ENCODE results near the gene PCSK6.

The PCSK6 gene

GRCh38 chr15:101276501-101277037, 212.9 kb downstream of the PCSK6 start:
- no peak for DNase-seq (ENCODE audit: low spot score)

DNA sequence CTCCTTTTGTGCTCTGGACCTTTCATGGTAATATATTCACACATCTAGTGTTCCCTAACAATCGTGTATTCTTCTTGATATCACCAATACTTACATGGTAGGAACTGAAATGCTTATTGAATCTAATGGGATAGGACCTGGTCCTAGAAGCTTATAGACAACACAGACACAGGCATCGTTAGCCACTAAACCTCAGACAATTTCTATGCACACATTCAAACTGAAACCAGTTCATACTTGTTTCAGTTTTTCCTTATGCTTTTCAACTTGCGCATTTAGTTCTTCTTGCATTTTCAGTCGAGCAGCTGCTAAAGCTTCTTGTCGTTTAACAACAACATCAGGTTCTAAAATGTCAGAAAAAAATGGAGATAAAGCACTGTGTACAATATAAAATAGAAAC, 214.5 kb downstream of the PCSK6 start:
- no peak for DNase-seq (ENCODE audit: low spot score)

- DNase-seq (ENCODE audit: low spot score), result no peak
Observed at GRCh38 chr15:101273534-101273933, 216.0 kb downstream of the PCSK6 start.

GRCh38 chr15:101272584-101272983, 216.9 kb downstream of the PCSK6 start:
- no peak for DNase-seq (ENCODE audit: low spot score)

DNA sequence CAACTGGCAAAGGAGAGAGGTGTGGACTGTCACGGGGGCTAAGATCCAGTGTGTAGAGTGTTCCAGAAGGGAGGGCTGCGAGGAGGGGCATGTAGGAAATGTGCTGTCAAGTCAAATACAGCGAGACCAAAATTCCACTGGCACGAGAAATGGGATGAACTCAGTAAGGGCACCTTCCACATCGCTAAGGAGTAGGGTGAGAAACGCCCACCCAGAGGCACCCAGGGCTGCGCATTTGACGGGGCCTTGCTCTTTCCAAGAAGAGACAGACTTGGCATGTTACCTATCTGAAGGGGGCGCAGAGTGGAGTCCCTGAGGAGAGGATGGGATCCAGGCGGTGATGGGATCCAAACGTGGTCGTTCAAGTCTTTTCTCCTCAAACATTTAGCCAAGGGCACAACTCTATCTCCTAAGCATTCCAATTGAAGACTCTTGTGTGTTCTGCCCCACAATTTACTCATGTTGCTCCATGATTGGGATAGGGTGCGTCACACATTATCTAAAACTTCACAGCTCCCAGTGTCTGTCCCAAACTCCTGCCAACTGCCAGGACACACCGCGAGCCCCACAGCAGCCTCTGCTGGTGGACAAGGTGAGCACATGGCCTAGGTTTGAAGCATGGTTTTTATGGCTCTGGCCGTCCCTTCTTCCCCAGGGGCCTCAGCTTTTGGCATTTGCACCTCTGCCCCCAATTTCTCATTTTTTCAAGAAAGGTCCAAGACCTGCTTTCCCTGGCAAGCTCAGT, 219.9 kb downstream of the PCSK6 start:
- no peak for DNase-seq (ENCODE audit: low spot score)

DNA sequence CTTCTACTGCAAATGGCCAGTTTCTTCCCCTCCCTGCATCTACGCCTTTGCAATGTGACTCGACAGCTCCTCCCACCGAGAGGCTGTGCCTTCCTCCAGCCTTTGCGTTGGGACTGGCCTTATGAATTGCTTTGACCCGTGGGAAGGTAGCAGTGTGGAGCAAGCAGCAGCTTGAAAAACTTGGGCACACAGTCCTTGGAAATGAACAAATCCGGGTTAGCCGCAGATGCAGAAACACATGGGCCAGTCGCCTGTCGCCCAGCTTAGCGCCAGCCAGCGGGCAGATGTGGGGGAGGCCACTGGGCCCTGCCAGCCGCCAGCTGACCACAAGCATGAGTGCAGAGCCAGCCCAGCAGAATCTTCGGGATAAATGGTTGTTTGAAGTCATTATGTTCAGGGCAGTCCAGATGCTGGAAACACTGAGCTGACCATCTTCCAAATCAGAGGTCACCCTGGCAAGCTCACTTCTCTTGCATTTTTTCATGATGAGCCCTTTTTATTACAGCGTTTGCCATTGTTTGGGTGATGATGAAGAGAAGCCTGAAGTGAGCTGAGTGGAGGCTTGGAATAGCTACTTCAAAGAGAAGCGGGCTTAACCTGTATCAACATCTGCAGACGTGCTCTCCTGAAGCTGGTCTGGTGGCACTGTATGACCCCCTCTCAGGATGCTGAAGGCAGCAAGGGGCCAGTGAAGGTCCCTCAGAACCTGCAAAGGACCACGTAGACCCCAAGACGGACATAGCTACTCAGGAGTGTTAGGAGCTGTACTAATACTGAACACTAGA, 222.0 kb downstream of the PCSK6 start:
- DNase-seq (ENCODE audit: low spot score), result peak; percentile 85

GRCh38 chr15:101266787-101267186, 222.7 kb downstream of the PCSK6 start:
- DNase-seq (ENCODE audit: low spot score), result no peak

GRCh38 chr15:101266034-101266433, 223.5 kb downstream of the PCSK6 start:
- DNase-seq (ENCODE audit: low spot score), result no peak

DNA sequence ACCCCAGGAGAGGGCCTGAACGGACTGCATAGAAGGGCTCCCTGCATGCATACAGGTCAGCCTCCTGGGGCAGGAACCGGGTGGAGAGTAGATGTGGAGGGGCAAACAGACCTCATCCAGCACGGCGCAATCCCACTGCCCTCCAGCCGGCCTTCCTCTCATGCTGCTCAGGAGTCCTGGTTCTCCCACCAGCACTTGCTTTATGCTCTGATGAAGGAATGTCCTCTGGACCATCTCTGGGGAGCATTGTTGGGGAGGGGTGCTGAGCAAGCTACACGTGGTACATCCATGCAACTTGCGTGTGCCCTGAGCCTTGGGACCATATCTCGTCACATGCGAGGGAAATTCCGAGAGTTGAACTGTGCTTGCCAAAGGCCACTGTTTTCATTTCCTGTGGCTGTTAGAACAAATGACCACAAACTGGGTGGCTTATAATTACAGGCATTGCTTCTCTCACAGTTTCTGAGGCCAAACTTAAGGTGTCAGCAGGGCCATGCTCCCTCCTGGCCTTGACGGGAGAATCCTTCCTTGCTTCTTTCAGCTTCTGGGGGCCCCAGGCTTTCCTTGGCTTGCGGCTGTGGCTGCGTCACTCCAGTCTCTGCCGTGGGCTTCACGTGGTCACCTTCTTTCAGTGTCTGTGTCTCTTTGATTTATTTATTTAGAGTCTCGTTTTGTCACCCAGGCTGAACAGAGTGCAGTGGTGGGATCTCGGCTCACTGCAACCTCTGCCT, 224.4 kb downstream of the PCSK6 start:
- DNase-seq (ENCODE audit: low spot score), result no peak

DNA sequence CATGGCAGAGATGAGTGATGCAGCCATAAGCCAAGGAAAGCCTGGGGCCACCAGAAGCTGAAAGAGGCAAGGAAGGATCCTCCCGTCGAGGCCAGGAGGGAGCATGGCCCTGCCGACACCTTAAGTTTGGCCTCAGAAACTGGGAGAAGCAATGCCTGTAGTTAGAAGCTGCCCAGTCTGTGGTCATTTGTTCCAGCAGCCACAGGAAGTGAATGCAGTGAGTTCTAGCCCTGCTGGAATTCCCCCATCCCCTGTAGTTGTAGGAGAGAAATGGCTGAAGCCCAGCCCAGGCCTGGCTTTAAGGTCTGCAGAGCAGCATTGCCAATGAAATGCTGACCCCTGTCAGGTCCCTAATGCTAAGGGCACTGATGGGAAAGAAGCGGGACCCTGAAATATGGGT, 225.5 kb downstream of the PCSK6 start:
- DNase-seq (ENCODE audit: low spot score), result no peak

DNA sequence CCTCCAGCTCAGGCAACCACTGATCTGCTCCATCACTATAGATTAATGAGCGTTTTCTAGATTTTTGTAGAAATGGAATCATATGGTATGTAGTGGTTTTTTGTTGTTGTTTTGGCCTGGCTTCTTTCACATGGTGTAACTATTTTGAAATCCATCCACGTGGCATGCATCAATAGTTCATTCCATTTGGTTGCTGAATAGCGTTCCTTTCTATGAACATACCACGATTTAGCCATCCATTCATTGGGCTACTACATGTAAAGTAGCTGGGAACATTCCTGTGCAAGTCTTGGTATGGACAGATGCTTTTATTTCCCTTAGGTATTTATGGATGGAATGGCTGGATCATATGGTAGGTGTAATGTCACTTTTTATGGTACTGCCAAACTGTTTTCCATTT, 227.0 kb downstream of the PCSK6 start:
- no peak for DNase-seq (ENCODE audit: low spot score)

- peak; percentile 80 for DNase-seq (ENCODE audit: low spot score)
Observed at GRCh38 chr15:101258238-101259144, 231.0 kb downstream of the PCSK6 start.

GRCh38 chr15:101256757-101257156, 232.8 kb downstream of the PCSK6 start:
- no peak for DNase-seq (ENCODE audit: low spot score)

DNA sequence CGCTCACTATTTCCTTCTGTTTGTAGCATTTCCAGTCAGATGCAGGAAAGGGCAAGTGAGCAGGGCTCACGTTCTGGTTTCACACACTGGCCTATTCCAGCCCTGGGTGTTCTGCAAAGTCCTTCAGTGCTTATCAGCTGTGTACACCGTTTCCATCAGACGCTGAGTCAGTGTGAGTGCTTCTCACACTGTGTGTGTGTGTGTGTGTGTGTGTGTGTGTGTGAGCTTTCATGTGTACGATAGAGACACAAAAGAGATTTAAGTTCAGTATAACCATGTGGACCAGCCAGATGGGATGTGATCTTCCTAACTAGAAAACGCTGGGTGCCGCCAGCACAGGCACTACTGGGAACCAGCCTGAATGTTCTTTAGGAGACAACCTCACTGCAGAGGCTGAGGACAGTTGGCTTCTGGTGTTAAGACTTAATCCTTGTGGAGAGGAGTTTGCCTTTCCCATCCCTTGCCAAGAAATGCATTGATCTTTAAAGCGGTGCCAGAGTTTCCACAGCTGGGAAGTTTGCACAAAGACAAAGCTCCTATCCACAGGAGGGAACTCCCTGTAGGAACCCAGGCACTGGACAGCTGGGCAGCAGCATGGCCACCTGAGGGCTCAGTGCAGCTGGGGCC, 233.8 kb downstream of the PCSK6 start:
- DNase-seq (ENCODE audit: low spot score), result no peak

- no peak for DNase-seq (ENCODE audit: low spot score)
Observed at GRCh38 chr15:101255051-101255395, 234.5 kb downstream of the PCSK6 start.

DNA sequence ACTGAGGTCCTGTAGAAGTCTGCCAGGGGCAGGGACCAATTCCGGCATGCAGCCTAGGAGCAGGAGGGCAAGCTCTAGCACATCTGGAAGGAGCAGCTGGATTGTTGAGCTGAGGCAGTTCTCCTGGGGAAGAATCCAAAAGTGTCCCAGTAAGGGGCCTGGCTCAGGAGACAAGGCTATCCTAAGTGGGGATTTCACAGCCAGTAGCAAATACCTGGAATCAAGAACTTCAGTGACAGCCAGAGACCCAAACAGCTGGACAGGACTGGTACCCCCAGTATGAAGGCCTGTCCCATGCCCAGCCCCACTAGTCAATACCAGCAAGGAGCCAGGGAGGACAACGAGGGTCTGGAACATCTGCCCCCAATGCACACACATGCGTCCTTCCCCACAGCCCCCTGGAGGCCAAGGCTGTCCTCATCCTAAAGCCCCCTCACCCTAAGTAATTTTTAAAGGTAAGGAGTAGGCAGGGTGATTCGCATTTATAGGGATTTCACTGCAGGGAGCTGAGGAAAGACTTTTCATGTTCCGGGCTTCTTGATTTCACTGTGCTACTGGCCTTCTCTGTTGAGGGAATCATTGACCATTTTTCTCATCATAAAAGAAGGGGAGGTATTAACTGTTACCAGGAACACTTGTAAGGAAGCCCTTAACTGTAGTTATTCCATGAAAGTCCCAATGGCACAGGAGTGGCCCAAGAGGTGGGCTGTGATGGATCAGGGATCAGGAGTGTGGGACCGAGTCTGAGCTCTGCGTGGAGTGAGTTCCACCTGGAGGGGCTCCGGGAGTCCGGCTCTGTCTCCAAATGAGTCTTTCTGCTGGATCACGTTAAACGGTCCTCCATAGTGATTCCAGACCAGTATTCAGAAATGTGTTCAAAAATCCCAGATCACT, 235.1 kb downstream of the PCSK6 start:
- DNase-seq (ENCODE audit: low spot score), result no peak
